Epidermal melanocyte (primary cell): Measurements from ENCODE around the gene AJM1.
A peak's percentile ranks its signal among the peaks of the same experiment; 100 is the strongest.
"Not testable (repeated sequence)": the region's sequence is repeated elsewhere in the genome, so short reads cannot be mapped to it uniquely, and the experiment has no call there.

Experiments
- DNase-seq: peaks from one replicate; pipeline ENCODE4 v3.0.0; 2011; ENCODE audit warnings: low spot score; ENCODE audit not compliant: insufficient read length

AJM1 gene

DNA sequence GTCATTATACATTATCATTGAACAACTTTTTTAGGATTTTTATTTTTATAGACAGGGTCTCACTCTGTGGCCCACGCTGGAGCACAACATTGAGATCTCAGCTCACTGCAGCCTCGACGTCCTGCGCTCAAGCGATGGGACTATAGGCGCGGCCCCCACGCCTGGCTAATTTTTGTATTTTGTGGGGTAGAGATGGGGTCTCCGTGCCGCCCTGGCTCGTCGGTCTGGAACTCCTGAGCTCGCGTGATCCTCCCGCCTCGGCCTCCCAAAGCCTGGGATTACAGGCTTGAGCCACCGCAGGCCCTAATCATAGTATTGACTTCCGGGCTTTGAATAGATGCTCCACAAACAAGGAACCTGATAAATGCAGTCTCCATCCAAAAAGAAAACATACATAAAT is 25.2 kb downstream of the AJM1 start:
- no peak for DNase-seq

DNA sequence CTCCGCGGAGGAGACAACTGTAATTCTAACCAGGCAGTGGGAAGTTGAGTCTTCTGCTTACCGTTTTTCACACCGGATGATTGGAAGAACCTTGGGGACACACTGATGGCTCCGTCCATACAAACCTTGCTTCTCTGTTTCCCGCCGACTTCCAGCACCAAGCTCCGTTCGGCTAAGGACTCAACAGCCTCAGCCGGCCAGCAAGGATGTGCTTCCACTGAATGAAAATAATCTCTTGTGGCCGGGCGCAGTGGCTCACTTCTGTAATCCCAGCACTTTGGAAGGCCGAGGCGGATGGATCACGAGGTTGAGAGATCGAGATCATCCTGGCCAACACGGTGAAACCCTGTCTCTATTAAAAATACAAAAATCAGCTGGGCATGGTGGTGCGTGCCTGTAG is 25.6 kb downstream of the AJM1 start:
- DNase-seq, result no peak

DNA sequence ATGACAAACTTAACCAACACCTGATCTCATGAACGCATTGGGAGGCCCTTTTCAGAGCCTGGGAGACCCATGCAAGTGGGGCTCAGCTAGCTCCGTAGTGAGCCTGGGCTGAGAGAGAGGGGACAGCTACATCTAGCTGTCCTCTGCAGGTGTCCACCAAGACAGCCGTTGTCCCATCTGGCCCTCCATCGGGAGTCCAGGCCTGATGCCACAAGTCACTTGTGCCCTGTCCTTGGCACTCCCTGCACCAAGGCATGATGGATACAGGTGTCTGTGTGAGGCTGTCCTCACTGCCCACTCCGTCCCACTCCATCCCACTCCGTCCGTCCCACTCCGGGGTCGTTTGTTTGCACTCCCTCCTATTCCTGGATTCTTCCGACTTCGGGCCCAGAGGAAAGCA is 26.4 kb downstream of the AJM1 start:
- DNase-seq, result no peak

DNA sequence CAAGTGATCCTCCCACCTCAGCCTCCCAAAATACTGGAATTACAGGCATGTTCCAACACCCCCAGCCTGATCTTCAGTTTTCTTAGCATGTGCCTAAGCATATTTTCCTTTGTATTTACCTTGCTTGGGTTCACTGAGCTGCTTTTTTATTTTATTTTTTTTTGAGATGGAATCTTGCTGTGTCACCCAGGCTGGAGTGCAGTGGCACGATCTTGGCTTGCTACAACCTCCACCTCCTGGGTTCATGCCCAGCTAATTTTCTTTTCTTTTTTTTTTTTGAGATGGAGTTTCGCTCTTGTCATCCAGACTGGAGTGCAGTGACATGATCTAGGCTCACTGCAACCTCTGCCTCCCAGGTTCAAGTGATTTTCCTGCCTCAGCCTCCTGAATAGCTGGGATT is 27.3 kb downstream of the AJM1 start:
- not testable (repeated sequence) for DNase-seq

DNA sequence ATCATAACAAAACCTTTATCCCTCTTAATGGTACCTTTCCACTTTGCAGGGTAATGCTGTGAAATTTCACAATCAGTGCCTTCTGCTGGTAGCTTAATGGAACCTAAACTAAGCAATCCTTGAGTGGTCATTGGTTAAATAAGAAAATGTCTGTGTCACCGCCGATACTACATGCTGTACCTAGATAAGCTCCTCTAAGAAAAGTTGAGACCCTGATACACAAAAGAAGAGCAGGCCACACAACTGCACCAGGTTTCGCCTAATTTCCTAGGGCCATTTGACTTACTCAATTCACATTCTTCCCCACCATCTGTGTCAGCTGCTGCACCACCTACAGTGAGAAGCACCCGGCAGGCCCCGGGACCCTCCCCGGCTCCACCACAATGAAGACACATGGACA is 32.9 kb downstream of the AJM1 start:
- no peak for DNase-seq

DNA sequence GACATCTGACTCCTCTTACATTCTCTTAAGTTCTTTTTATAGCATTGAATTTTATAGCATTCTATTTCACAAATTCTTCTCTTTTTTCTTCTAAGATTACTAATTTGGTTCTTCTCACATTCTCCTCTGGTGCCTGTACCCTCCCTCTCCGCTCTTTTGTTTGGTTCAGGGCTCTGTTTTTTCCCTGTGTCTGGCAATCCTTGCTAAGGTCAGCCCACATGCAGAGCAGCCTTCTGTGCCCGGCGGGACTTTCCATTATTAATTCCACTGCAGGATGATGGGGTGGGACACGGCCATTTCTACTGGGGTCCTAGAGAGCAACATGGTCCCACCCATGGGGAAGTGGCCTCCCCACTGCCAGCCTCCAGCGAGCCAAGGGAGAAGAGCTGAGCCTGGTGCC is 34.2 kb downstream of the AJM1 start:
- no peak for DNase-seq

DNA sequence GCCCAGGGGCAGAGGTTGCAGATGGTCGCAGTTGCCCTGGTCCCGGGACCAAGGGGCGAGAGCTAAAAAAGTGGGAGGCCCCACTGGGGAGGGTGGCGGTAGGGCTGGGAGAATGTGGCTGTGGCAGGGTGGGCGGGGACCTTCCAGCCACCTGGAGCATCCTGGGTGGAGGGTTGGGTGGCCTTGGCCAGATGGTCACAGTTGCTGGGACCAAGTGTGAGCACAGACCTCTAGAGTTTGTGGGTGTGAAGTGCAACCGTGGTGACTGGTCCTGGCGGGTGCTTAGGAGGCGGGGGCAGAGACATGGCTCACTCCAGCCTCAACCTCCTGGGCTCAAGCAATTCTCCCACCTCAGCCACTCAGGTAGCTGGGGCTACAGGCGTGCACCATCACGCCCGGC is 38.4 kb downstream of the AJM1 start:
- DNase-seq, result no peak

DNA sequence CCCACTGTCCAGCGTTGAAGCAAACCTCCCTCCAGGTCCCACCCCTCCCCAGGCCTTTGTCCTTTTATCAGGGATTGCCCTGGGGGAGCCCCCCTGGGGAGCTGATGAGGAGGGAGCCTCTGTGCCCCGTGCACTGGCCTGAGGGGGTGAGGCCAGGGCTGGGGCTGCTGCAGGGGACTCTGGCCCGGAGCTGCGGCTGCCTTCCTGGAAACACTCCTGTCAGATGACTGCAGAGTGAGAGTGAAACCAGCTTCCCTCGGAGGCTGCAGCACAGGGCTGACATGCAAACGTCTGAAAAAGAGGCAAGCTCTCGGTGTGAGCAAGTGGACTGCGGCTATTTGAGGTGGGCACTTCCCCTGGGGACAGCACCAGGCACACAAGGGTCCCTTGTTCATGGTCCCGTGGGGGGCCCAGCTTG is 39.4 kb downstream of the AJM1 start:
- peak; percentile 79 for DNase-seq

DNA sequence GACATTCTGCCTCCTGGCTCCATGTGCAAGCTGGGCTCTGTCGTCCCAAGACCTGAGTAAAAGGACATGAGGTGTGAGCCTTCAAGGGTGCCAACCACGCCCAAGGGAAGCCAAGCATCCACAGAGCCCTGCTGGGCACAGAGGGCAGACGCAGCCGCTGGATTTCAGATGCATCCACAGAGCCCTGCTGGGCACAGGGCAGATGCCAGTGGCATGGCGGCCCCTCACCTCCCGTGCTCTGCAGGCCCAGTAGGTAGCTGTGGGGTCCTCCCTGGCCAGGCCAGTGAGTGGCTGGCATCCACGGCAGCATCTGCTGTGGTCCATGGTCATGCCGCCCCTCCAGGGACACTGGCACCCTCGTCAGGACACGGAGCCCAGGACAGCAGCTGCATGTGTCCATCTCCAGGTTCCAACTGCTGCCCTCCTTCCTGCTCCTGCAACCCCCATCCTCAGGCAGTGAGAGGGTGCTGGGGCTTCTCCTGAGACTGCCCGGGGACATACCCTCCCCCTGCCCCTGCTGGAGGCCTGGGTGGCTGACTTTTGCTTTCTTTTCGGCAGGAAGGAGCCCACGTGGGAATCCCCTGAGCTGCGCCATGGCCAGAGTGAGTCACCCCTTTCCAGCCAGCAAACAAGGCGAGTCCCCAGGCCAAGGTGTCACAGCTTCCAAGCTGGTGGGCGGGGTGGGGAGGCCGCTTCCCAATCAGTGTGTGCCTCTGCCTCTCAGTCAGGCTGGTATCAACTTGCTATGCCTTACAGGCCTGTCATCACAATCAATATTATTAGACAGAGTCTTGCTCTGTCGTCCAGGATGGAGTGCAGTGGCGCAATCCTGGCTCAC is 40.0 kb downstream of the AJM1 start:
- DNase-seq, result no peak

DNA sequence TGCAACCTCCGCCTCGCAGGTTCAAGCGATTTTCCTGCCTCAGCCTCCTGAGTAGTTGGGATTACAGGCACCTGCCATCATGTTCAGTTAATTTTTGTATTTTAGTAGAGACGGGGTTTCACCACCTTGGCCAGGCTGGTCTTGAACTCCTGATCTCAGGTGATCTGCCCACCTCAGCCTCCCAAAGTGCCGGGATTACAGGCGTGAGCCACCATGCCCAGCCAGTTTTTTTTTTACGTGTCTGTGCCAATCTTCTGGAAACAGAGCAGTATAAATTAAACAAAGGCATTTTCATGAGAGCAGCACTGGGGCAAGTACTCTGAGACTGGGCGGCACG is 40.6 kb downstream of the AJM1 start:
- not testable (repeated sequence) for DNase-seq

DNA sequence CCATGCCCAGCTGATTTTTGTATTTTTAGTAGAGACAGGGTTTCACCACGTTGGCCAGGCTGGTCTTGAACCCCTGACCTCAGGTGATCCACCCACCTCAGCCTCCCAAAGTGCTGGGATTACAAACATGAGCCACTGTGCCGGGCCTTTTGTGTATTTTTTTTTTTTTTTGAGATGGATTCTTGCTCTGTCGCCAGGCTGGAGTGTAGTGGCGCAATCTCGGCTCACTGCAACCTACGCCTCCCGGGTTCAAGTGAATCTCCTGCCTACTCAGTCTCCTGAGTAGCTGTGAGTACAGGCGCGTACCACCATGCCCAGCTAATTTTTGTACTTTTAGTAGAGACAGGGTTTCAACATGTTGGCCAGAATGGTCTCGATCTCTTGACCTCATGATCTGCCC is 41.4 kb downstream of the AJM1 start:
- not testable (repeated sequence) for DNase-seq

DNA sequence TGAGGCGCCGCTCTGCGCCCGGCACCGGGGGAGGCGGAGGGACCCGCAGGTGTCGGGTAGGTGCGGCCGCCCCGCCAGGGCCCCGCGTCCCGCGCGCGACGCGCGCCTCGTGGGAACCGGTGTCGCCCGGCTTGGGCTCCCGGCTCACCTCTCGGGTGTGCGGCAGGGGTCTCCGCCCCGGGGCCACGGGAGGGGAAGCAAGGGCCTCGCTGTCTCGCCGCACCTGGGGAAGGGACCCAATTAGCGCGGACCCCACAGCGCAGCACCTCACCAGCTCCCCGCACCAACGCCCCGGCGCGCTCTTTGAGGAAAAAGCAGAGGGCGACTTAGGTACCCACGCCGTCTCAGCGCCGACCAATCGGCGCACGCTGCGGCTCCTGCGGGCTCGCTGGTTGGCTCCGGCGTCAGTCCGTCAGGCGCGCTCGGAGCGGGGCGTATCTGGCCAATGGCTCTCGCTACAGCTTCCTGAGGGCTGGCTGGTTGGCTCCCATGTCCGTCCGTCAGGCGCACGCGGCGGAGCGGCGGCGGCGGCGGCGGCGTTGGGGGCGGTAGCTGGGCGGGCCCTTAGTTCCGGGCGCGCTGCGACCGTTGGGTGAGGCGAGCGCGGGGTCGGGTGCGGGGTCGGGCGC is 43.8 kb downstream of the AJM1 start, which contains the start of gene TRAF2:
TSS of gene TRAF2 (plus strand) at position 567 of the 629 bp plus-strand sequence. CDS start 12,225 bp downstream, outside the sequence.
- peak; percentile 100 for DNase-seq

DNA sequence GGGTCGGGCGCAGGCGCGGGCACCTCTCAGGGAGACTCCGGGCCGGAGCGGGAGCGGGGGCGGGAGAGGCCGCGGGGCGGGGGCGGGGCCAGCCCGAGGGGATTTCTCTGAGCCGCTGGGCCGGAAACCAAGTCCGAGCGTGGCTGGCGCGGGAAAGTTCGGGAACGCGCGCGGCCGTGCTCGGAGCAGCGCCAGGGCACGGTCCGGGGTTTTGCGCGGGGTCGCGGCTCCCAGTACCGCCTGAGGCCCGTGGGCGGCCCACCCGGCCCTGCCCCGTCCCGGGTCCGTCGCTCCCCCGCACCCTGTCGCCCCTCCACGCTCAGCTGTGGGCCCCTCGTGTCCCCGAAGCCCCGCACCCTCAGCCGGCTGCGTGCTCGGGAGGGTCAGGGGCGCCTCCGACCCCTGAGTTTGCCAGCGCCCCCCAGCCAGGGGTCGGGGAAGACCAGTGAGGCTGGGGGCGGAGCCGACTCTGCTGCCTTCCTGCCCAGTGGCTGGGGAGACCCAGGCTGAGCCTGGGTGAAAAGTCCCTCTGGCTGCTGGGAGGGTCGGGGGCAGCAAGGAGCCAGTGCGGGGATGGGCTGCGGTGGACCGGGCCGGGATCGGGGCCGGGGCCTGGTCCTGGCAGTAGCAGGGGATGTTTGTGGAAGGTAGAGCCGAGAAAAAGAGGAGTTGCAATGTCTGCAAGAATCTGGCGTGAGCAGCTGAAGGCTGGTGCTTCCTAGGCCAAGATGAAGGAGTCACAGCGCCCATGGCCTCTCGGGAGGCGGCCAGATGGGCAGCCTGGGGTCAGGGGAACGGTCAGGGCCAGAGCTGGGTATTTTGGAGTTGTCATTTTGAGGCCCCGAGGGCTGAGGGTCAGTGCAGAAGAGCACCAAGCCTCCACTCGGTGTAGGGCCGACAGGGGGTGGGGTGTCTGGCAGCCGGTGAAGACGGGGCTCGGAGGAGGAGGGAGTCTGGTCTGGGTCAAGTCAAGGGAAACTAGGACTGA is 44.6 kb downstream of the AJM1 start:
- DNase-seq, result peak; percentile 84

DNA sequence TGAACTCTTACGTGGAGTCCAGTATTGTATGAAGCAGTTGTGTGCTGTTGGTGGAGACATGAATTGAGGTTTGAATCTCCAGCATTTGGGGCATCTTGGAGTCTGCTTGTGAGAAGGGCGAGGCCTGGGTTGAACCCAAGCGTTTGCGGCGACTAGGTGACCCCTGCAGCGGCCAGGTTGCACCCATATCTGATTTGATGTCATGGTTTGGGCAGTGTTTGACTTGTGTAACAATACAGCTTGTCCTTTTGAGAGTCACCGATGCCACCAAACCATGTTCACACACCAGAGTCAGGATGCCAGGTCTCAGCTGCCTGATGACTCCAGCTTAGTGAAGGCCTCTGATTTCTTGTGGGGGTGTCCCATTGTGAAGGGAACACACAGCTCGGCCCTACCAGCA is 46.2 kb downstream of the AJM1 start:
- no peak for DNase-seq

DNA sequence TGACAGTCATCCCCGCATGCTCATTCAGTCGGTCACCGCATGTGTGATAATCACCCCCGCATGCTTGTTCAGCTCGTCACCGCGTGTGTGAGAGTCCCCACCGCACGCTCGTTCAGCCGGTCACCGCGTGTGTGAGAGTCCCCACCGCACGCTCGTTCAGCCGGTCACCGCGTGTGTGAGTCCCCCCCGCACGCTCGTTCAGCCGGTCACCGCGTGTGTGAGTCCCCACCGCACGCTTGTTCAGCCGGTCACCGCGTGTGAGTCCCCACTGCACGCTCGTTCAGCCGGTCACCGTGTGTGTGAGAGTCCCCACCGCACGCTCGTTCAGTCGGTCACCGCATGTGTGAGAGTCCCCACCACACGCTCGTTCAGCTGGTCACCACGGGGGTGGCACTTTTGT is 47.6 kb downstream of the AJM1 start:
- DNase-seq, result no peak

DNA sequence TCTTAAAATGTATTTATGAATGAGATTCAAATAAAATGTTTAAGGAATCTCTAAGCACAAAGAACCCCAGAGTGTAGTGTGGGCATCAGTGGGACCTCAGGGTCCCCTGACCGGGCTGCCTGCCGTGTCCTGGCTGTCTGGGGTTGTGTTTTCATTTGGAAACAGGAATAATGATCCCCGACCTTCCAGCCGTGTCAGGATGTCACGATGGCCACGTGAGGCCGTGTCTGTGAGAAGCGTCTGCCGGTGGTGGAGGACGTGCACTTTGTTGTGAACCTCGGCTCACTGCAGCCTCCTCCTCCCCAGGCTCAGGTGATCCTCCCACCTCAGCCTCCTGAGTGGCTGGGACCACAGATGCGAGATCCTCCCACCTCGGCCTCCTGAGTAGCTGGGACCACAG is 48.4 kb downstream of the AJM1 start:
- no peak for DNase-seq
